ENCODE measurements around the gene ZNRD2.

GRCh38 chr11:65583589-65583988 lies 13.3 kb downstream of the ZNRD2 start:
- TF ChIP-seq CTCF (IDR thresholded peaks at IDR 0.05; ENCODE audit: low read length), result no peak
- TF ChIP-seq EZH2phosphoT487 (IDR thresholded peaks at IDR 0.05; ENCODE audit: low read length), result no peak
